Left lung (tissue), 10 donors: ENCODE data around the gene MAGEA10. TPM values are rescaled to one million over a fixed set of nuclear protein-coding genes. Genes with fewer than 3 reads are reported as not detected.

Source experiments
- ATAC-seq: fragments of 200-7000 bp; cut with Tn5 transposase; one replicate; pipeline ENCODE4 v1.9.1; 2020; ENCODE audit warnings: moderate library complexity
- DNase-seq, 4 donors: peaks; one replicate each; pipeline ENCODE4 v3.0.0-alpha.2; 2013 to 2020
- H3K27ac ChIP-seq, 2 donors: fragments of 200-600 bp; sonication (generic) in 1 of 2; one replicate each; pipeline versions ENCODE4 v1.5.0 to v1.8.0; 2020 to 2021
- H3K27me3 ChIP-seq, 2 donors: fragments of 200-600 bp; sonication (generic) in 1 of 2; one replicate each; pipeline versions ENCODE4 v1.5.0 to v1.8.0; 2020 to 2021
- H3K36me3 ChIP-seq, 2 donors: fragments of 200-600 bp; sonication (generic) in 1 of 2; one replicate each; pipeline versions ENCODE4 v1.5.0 to v1.8.0; 2020 to 2021
- H3K4me1 ChIP-seq, 2 donors: fragments of 200-600 bp; one replicate each; pipeline ENCODE4 v1.8.0; 2021
- H3K4me3 ChIP-seq, 2 donors: fragments of 200-600 bp; sonication (generic) in 1 of 2; one replicate each; pipeline versions ENCODE4 v1.5.0 to v1.8.0; 2020 to 2021; ENCODE audit warnings: mild to moderate bottlenecking in 1 of 2
- H3K9me3 ChIP-seq, 2 donors: fragments of 200-600 bp; sonication (generic) in 1 of 2; one replicate each; pipeline versions ENCODE4 v1.5.0 to v1.8.0; 2020 to 2021
- CTCF ChIP-seq, 2 donors: fragments of 200-600 bp; sonication (generic) in 1 of 2; IDR thresholded peaks; one replicate each; pipeline versions ENCODE4 v1.5.0 to v1.8.0; 2021; ENCODE audit warnings: antibody characterized with exemption in 2 of 2
- intact Hi-C, 2 donors: fragments of 100-400 bp; cut with DNase I; formaldehyde crosslinking; loops; one replicate each; pipeline versions ENCODE4 v1.11.2 to v1.14.2; 2022
- polyA plus RNA-seq, 6 donors: library from polyadenylated mRNA; unstranded; fragments of 120-200 nt; gene quantifications; one replicate each; pipeline ENCODE4 v1.2.1, GENCODE V29; 2013; ENCODE audit not compliant: insufficient read length in 6 of 6
- total RNA-seq, 2 donors: library from RNA; stranded (reverse); fragmentation: NEBNext Ultra II Directional; extraction: Animal tissue kit (Norgen Biotek cat#: 25700); gene quantifications; one replicate each; pipeline ENCODE4 v1.2.1, GENCODE V29; 2021
- donor health status: DM: no; HTN: yes; CAD: no.
- donor health status: DM: no; HTN: no; CAD: no.

MAGEA10 gene
- total and polyA plus RNA-seq, 8 donors = 0.10 TPM; not detected in 7

- no peaks in the 10 kb centered on the region for H3K36me3 ChIP-seq
- no peaks in the 10 kb centered on the region for H3K9me3 ChIP-seq
- no peak overlapping the region for H3K4me3 ChIP-seq
- H3K4me1 ChIP-seq = no peaks in the 10 kb centered on the region
- TF ChIP-seq CTCF (IDR thresholded peaks at IDR 0.05) = no peak
- no peak for DNase-seq
- no peak overlapping the region for H3K27ac ChIP-seq
- intact Hi-C loops = no loop called here
- no peaks in the 10 kb centered on the region for H3K27me3 ChIP-seq
- ATAC-seq = no peak
Measured at GRCh38 chrX:152117305-152117704, 21.1 kb downstream of the MAGEA10 start.

GRCh38 chrX:152108527-152108926 lies 29.9 kb downstream of the MAGEA10 start:
- Histone ChIP-seq H3K9me3 (no peaks in the 10 kb centered on the region), H3K4me1 (no peaks in the 10 kb centered on the region), H3K27me3 (no peaks in the 10 kb centered on the region), H3K36me3 (no peaks in the 10 kb centered on the region), H3K27ac (no peak overlapping the region), H3K4me3 (no peak overlapping the region)
- intact Hi-C loops = no loop called here
- DNase-seq = no peak
- no peak for TF ChIP-seq CTCF (IDR thresholded peaks at IDR 0.05)
- no peak for ATAC-seq

GRCh38 chrX:152103866-152104265 lies 34.5 kb downstream of the MAGEA10 start:
- no peak for TF ChIP-seq CTCF (IDR thresholded peaks at IDR 0.05)
- no peaks in the 10 kb centered on the region for H3K9me3 ChIP-seq
- no peak for DNase-seq
- H3K4me1 ChIP-seq = no peaks in the 10 kb centered on the region
- no peak overlapping the region for H3K27ac ChIP-seq
- no peaks in the 10 kb centered on the region for H3K36me3 ChIP-seq
- H3K4me3 ChIP-seq = no peak overlapping the region
- no peak for ATAC-seq
- H3K27me3 ChIP-seq = no peaks in the 10 kb centered on the region
- intact Hi-C loops = no loop called here

GRCh38 chrX:152086141-152086540 lies 52.2 kb downstream of the MAGEA10 start:
- Histone ChIP-seq H3K27me3 (no peaks in the 10 kb centered on the region), H3K4me1 (no peaks in the 10 kb centered on the region), H3K9me3 (no peaks in the 10 kb centered on the region), H3K27ac (no peak overlapping the region), H3K36me3 (no peaks in the 10 kb centered on the region), H3K4me3 (no peak overlapping the region)
- no peak for TF ChIP-seq CTCF (IDR thresholded peaks at IDR 0.05)
- intact Hi-C loops = no loop called here
- ATAC-seq (no peak), DNase-seq (no peak)

Other genes with a start within 250 kb of the MAGEA10 start
- not detected for gene MAGEA4, start 225.7 kb downstream of the MAGEA10 start, total RNA-seq
- not detected for gene MAGEA4, start 225.7 kb downstream of the MAGEA10 start, polyA plus RNA-seq
- gene GABRE, start 163.9 kb downstream of the MAGEA10 start, total RNA-seq = 10 to 100 TPM; 20.0 to 21.2 TPM
- 10 to 100 TPM; 14.2 to 21.4 (median 16.2) TPM for gene GABRE, start 163.9 kb downstream of the MAGEA10 start, polyA plus RNA-seq